ENCODE results near the gene PRKACB.

DNA sequence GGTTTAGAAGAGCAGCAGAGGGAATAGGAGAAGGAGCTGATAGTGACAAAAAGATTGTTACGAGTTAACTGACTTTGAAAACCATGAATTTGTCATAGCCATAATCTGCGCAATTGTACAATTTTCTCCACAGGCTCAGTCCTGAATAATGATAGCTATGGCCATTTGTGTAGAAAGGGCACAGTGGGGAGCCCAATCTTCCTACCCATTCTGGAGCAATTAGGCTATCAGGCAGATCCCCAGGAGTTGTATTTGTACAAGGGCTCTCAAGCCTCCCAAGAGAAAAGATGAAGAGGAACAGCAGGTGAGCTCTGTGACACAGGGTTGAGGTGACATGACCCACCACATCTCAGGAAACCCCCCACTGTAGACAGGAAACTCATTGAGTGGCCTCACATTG lies 115.3 kb downstream of the PRKACB start:
- TF ChIP-seq EZH2 (IDR thresholded peaks at IDR 0.05; ENCODE audit: borderline replicate concordance, low read length): no peak
- TF ChIP-seq, protein P1, sequence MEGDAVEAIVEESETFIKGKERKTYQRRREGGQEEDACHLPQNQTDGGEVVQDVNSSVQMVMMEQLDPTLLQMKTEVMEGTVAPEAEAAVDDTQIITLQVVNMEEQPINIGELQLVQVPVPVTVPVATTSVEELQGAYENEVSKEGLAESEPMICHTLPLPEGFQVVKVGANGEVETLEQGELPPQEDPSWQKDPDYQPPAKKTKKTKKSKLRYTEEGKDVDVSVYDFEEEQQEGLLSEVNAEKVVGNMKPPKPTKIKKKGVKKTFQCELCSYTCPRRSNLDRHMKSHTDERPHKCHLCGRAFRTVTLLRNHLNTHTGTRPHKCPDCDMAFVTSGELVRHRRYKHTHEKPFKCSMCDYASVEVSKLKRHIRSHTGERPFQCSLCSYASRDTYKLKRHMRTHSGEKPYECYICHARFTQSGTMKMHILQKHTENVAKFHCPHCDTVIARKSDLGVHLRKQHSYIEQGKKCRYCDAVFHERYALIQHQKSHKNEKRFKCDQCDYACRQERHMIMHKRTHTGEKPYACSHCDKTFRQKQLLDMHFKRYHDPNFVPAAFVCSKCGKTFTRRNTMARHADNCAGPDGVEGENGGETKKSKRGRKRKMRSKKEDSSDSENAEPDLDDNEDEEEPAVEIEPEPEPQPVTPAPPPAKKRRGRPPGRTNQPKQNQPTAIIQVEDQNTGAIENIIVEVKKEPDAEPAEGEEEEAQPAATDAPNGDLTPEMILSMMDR (conservative IDR thresholded peaks at IDR 0.05 in 1 of 2, IDR thresholded peaks at IDR 0.05 in 1 of 2; ENCODE audit: extremely low read depth in 1 of 2, insufficient read depth in 1 of 2, low read depth in 1 of 2, low read length in 2 of 2): no peak

All from mammary epithelial cell (primary cell).